Ishikawa (cell line): Measurements from ENCODE around the gene FMNL2.

Experiments used
- EGR1 ChIP-seq: IDR thresholded peaks from 2 replicates; pipeline ENCODE4 v1.6.1; 2012
- EP300 ChIP-seq: IDR thresholded peaks from 2 replicates; pipeline ENCODE4 v1.6.1; 2012; ENCODE audit warnings: borderline replicate concordance
- RAD21 ChIP-seq: IDR thresholded peaks from 2 replicates; pipeline ENCODE4 v1.6.1; 2012; ENCODE audit warnings: low read depth
- ZBTB7A ChIP-seq: IDR thresholded peaks from 2 replicates; pipeline ENCODE4 v1.6.1; 2012; ENCODE audit warnings: low read depth

DNA sequence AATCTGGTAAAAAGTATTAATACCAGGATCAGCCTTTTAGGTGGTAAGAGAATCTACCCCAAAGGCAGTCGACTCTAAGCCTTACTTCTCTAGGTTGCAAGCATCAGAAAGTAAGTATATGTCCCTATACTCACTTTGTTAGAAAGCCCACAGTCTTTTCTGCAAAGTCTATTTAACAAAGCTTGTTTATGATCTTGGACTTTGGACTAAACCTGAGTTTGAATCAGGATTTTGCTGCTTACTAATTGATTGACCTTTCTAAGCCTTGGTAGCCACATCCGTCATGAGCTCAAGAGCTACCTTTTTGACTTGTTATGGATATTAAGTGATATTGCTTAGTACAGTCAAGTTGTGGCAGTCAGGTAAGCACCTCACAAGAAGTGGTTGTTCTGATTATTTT, 18.4 kb downstream of the FMNL2 start:
- TF ChIP-seq EP300 (no peak), EGR1 (no peak), RAD21 (no peak), ZBTB7A (no peak)
